HCT116 (cell line): Measurements from ENCODE around the gene SMOC1. TPM values are rescaled to one million over a fixed set of nuclear protein-coding genes. Genes with fewer than 3 reads are reported as not detected.

Source experiments
- ATAC-seq: fragments of 200-7000 bp; cut with Tn5 transposase; 2 replicates; pipeline ENCODE4 v1.9.1; 2020; ENCODE audit warnings: mild to moderate bottlenecking, moderate library complexity
- BruUV-seq: library from RNA; stranded (reverse); fragments of 400-500 nt; replicated peaks from 2 replicates; lab custom pipeline; 2021; lab: Mats Ljungman, UMichigan
- CTCF ChIA-PET: fragments of 300-600 bp; sonication (Branson Sonifier 250); formaldehyde crosslinking; loops from one replicate; lab custom pipeline; 2021; ENCODE audit warnings: antibody characterized with exemption; lab: Charles Lee
- POLR2A ChIA-PET: fragments of 300-600, 350-600 bp; sonication (Branson Sonifier 250); formaldehyde crosslinking; loops from one replicate; lab custom pipeline; 2021; ENCODE audit warnings: antibody characterized with exemption; lab: Charles Lee
- RAD21 ChIA-PET, 2 experiments: fragments of 300-600 bp; sonication (Branson Sonifier 250); formaldehyde crosslinking; loops; one replicate each; lab custom pipeline; 2023; ENCODE audit warnings: low total read pairs in 2 of 2; ENCODE audit not compliant: uncharacterized antibody in 2 of 2, unreplicated experiment in 2 of 2, low non-redundant PET in 1 of 2; lab: Charles Lee
- DNase-seq: peaks from one replicate; pipeline ENCODE4 v3.0.0-alpha.2; 2010; ENCODE audit warnings: low read depth, low spot score
- H2AFZ ChIP-seq: fragments of 200-600 bp; shearing (Covaris generic), sonication (generic); 2 replicates; pipeline ENCODE4 v1.6.1; 2017; ENCODE audit warnings: low read depth, mixed run types, mixed read lengths, antibody characterized with exemption, low read length; ENCODE audit not compliant: poor library complexity, severe bottlenecking
- H3K27ac ChIP-seq: 2 replicates; pipeline ENCODE4 v1.5.1; 2012; ENCODE audit warnings: low read depth, low read length
- H3K27me3 ChIP-seq: fragments of 200-600 bp; sonication (generic); 2 replicates; pipeline ENCODE4 v1.6.1; 2016; ENCODE audit warnings: mixed run types, low read length, mixed read lengths; ENCODE audit not compliant: insufficient read depth
- H3K36me3 ChIP-seq, 2 experiments: fragments of 200-500 bp in 1 of 2; fragments of 200-600 bp in 1 of 2; sonication (Bioruptor generic) in 1 of 2; sonication (generic) in 1 of 2; 2 replicates each; pipeline versions ENCODE4 v1.5.1 to v1.6.1; 2014 to 2016; ENCODE audit warnings: low read length in 2 of 2, inconsistent platforms in 1 of 2, mixed read lengths in 1 of 2, mixed run types in 1 of 2; ENCODE audit not compliant: insufficient read depth in 2 of 2, control insufficient read depth in 1 of 2
- H3K4me1 ChIP-seq, 2 experiments: fragments of 200-600 bp in 1 of 2; sonication (generic) in 1 of 2; 2 replicates each; pipeline versions ENCODE4 v1.5.1 to v1.6.1; 2012 to 2017; ENCODE audit warnings: low read length in 2 of 2, inconsistent platforms in 1 of 2, mild to moderate bottlenecking in 1 of 2, mixed read lengths in 1 of 2, mixed run types in 1 of 2, moderate library complexity in 1 of 2; ENCODE audit not compliant: insufficient read depth in 2 of 2, control insufficient read depth in 1 of 2
- H3K4me2 ChIP-seq: fragments of 200-600 bp; sonication (generic); 2 replicates; pipeline ENCODE4 v1.6.1; 2017; ENCODE audit warnings: mixed run types, low read length, mixed read lengths
- H3K4me3 ChIP-seq, 2 experiments: fragments of 200-600 bp in 1 of 2; sonication (generic) in 1 of 2; replicated peaks in 1 of 2; 2 replicates each; pipeline ENCODE4 v1.5.1; 2011 to 2016; ENCODE audit warnings: low read length in 2 of 2, control low read depth in 1 of 2, low read depth in 1 of 2, mild to moderate bottlenecking in 1 of 2, mixed read lengths in 1 of 2, mixed run types in 1 of 2
- H3K79me2 ChIP-seq: fragments of 200-600 bp; sonication (generic); 2 replicates; pipeline ENCODE4 v1.6.1; 2017; ENCODE audit warnings: mild to moderate bottlenecking, mixed run types, low read length, moderate library complexity, mixed read lengths; ENCODE audit not compliant: insufficient read depth
- H3K9ac ChIP-seq: fragments of 200-600 bp; sonication (generic); 2 replicates; pipeline ENCODE4 v1.6.1; 2016; ENCODE audit warnings: low read length, mixed read lengths
- H3K9me2 ChIP-seq: fragments of 200-600 bp; sonication (generic), shearing (Covaris generic); 2 replicates; pipeline ENCODE4 v1.6.1; 2017; ENCODE audit warnings: mixed run types, mild to moderate bottlenecking, moderate library complexity; ENCODE audit not compliant: insufficient read depth
- H3K9me3 ChIP-seq, 2 experiments: fragments of 200-500 bp in 1 of 2; fragments of 200-600 bp in 1 of 2; sonication (Bioruptor generic) in 1 of 2; sonication (generic) in 1 of 2; 2 replicates each; pipeline ENCODE4 v1.6.1; 2014 to 2017; ENCODE audit warnings: low read length in 2 of 2, mixed read lengths in 2 of 2, inconsistent platforms in 1 of 2, low read depth in 1 of 2, mild to moderate bottlenecking in 1 of 2, mixed run types in 1 of 2, moderate library complexity in 1 of 2; ENCODE audit not compliant: control insufficient read depth in 1 of 2, insufficient read depth in 1 of 2
- H4K20me1 ChIP-seq: fragments of 200-600 bp; sonication (generic), shearing (Covaris generic); 2 replicates; pipeline ENCODE4 v1.6.1; 2017; ENCODE audit warnings: mixed run types, mild to moderate bottlenecking, moderate library complexity; ENCODE audit not compliant: insufficient read depth
- EGR1 ChIP-seq: IDR thresholded peaks from 2 replicates; pipeline ENCODE4 v1.6.1; 2012; ENCODE audit warnings: low read depth
- EZH2phosphoT487 ChIP-seq: fragments of 200-600 bp; IDR thresholded peaks from 2 replicates; pipeline ENCODE4 v1.6.1; 2018; ENCODE audit warnings: antibody characterized with exemption, borderline replicate concordance
- POLR2A ChIP-seq: IDR thresholded peaks from 2 replicates; pipeline ENCODE4 v1.7.0; 2011; ENCODE audit warnings: borderline replicate concordance; ENCODE audit not compliant: insufficient read depth, insufficient read length; ENCODE audit errors: extremely low read depth
- REST ChIP-seq: IDR thresholded peaks from 2 replicates; pipeline ENCODE4 v1.6.1; 2012; ENCODE audit warnings: low read depth
- SRF ChIP-seq: IDR thresholded peaks from 2 replicates; pipeline ENCODE4 v1.6.1; 2012; ENCODE audit warnings: low read depth
- TCF7L2 ChIP-seq: IDR thresholded peaks from 2 replicates; pipeline ENCODE4 v1.7.0; 2011; ENCODE audit warnings: borderline replicate concordance, inconsistent platforms; ENCODE audit not compliant: insufficient read depth, insufficient read length; ENCODE audit errors: extremely low read depth
- intact Hi-C: fragments of 100-400 bp; cut with micrococcal nuclease; formaldehyde crosslinking; loops from 2 replicates; pipeline ENCODE4 v1.10.0; 2022
- total RNA-seq: library from RNA; stranded (reverse); gene quantifications from one replicate; pipeline ENCODE4 v1.2.1, GENCODE V29; 2021; ENCODE audit not compliant: unreplicated experiment
- TF ChIP-seq, protein P1 (sequence below): IDR thresholded peaks from 2 replicates; pipeline ENCODE4 v1.6.1; 2012
- TF ChIP-seq, protein P2 (sequence below): IDR thresholded peaks from 2 replicates; pipeline ENCODE4 v1.6.1; 2012

SMOC1 gene
- total RNA-seq, 1 experiment from 2014 or later = not detected

DNA sequence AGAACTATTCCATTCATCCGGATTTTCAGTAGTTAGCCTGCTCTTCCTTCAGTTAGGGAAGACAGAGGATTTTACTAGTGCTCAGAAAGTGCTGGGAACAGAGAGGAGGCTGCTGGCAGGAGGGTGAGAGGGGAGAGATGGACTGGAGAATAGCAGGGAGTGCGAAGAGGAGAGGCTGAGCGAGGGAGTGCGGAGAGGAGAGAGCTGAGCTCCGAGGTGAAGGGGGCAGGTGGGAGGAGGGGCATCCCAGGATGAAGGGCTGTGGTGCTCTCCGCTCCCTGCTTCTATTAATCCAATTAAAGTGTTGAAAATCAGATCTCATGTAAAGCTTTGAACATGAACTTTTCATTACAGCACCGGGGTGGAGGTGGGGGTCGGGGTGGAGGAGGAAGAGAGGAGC, 20.4 kb upstream of the SMOC1 start:
- BruUV-seq = no TSS peak
- Histone ChIP-seq H3K27me3 (peaks cover 22% of the 10 kb centered on the region; the same call in 1 of the 2 replicates), H3K36me3 (no peaks in the 10 kb centered on the region), H3K27ac (no peak overlapping the region), H3K9me2 (no peaks in the 10 kb centered on the region), H3K4me1 (no peaks in the 10 kb centered on the region), H3K4me2 (no peak overlapping the region), H3K79me2 (no peaks in the 10 kb centered on the region), H3K9ac (no peak overlapping the region), H2AFZ (no peak overlapping the region), H3K4me3 (no peak overlapping the region), H3K9me3 (no peaks in the 10 kb centered on the region), H4K20me1 (no peaks in the 10 kb centered on the region)
- POLR2A ChIA-PET = no interaction called here
- RAD21 ChIA-PET = no interaction called here
- CTCF ChIA-PET = no interaction called here
- DNase-seq (no peak), ATAC-seq (no peak)
- intact Hi-C loops = no loop called here
- TF ChIP-seq SRF (no peak), POLR2A (no peak), EZH2phosphoT487 (no peak), EGR1 (no peak), TCF7L2 (no peak), REST (no peak)
- TF ChIP-seq, protein P1, sequence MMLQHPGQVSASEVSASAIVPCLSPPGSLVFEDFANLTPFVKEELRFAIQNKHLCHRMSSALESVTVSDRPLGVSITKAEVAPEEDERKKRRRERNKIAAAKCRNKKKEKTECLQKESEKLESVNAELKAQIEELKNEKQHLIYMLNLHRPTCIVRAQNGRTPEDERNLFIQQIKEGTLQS = no peak
- TF ChIP-seq, protein P2, sequence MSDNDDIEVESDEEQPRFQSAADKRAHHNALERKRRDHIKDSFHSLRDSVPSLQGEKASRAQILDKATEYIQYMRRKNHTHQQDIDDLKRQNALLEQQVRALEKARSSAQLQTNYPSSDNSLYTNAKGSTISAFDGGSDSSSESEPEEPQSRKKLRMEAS = no peak
